DND-41 (cell line): ENCODE results near the gene ADAMTS12.

Source experiments
- CTCF ChIP-seq: IDR thresholded peaks from 2 replicates; pipeline ENCODE4 v1.5.1; 2012; ENCODE audit warnings: borderline replicate concordance, low read length, moderate library complexity, mild to moderate bottlenecking; ENCODE audit not compliant: poor library complexity, severe bottlenecking; ENCODE audit errors: extremely low read depth
- EZH2 ChIP-seq: IDR thresholded peaks from 3 replicates; pipeline ENCODE4 v1.6.1; 2012; ENCODE audit warnings: borderline replicate concordance, low read depth, mild to moderate bottlenecking, moderate library complexity, low read length, inconsistent platforms; ENCODE audit not compliant: severe bottlenecking

GRCh38 chr5:33794550-33795181 is 97.1 kb downstream of the ADAMTS12 start:
- no peak for TF ChIP-seq CTCF
- no peak for TF ChIP-seq EZH2
